ENCODE data around the gene GLRA2. TPM values are rescaled to one million over a fixed set of nuclear protein-coding genes. Genes with fewer than 3 reads are reported as not detected.

GLRA2 gene
- not detected for total RNA-seq
- long read RNA-seq, result 0 reads

GRCh38 chrX:14529290-14529989 is at the start of gene GLRA2:
TSS of gene GLRA2 (plus strand) at chrX:14529536. CDS start at chrX:14530058, 522 bp downstream.
- no peaks in the 10 kb centered on the region for H3K27me3 ChIP-seq
- no peaks in the 10 kb centered on the region for H3K9me3 ChIP-seq
- H3K36me3 ChIP-seq, result no peaks in the 10 kb centered on the region
- ATAC-seq, result no peak
- intact Hi-C loops (cut with DNase I), result no loop called here
- no peak for DNase-seq
- H3K27ac ChIP-seq, result no peak within 1 kb of the TSS
- H3K4me3 ChIP-seq, result no peak within 1 kb of the TSS
- H3K4me1 ChIP-seq, result no peaks in the 10 kb centered on the region
- no peak for TF ChIP-seq CTCF (IDR thresholded peaks at IDR 0.05)

GRCh38 chrX:14489437-14489836 is 39.9 kb upstream of the GLRA2 start:
- TF ChIP-seq CTCF (IDR thresholded peaks at IDR 0.05), result no peak
- intact Hi-C loops (cut with DNase I), result no loop called here

GRCh38 chrX:14491689-14492088 is 37.6 kb upstream of the GLRA2 start:
- intact Hi-C loops (cut with DNase I), result no loop called here
- ATAC-seq (no peak), DNase-seq (no peak)
- H3K4me1 ChIP-seq, result no peaks in the 10 kb centered on the region
- no peaks in the 10 kb centered on the region for H3K36me3 ChIP-seq
- H3K9me3 ChIP-seq, result no peaks in the 10 kb centered on the region
- TF ChIP-seq CTCF (IDR thresholded peaks at IDR 0.05), result no peak
- no peaks in the 10 kb centered on the region for H3K27me3 ChIP-seq
- H3K4me3 ChIP-seq, result no peak overlapping the region
- H3K27ac ChIP-seq, result no peak overlapping the region

More at GRCh38 chrX:14489437-14489836, 39.9 kb upstream of the GLRA2 start:
- no peaks in the 10 kb centered on the region for H3K9me3 ChIP-seq
- ATAC-seq (no peak), DNase-seq (no peak)
- no peak overlapping the region for H3K4me3 ChIP-seq
- H3K27me3 ChIP-seq, result no peaks in the 10 kb centered on the region
- H3K4me1 ChIP-seq, result no peaks in the 10 kb centered on the region
- H3K36me3 ChIP-seq, result no peaks in the 10 kb centered on the region
- H3K27ac ChIP-seq, result no peak overlapping the region

- DNase-seq, result no peak
- no peaks in the 10 kb centered on the region for H3K36me3 ChIP-seq
- peak overlapping the region; percentile 63 for H3K27ac ChIP-seq
- intact Hi-C loops (cut with DNase I), result no loop called here
- H3K27me3 ChIP-seq, result no peaks in the 10 kb centered on the region
- H3K4me1 ChIP-seq, result no peaks in the 10 kb centered on the region
- H3K9me3 ChIP-seq, result no peaks in the 10 kb centered on the region
- H3K4me3 ChIP-seq, result peak overlapping the region; percentile 36
- no peak for ATAC-seq
- TF ChIP-seq CTCF (IDR thresholded peaks at IDR 0.05), result no peak
These were observed 32.7 kb upstream of the GLRA2 start for GRCh38 chrX:14496674-14497073.

GRCh38 chrX:14497184-14497666 is 32.1 kb upstream of the GLRA2 start:
- H3K27me3 ChIP-seq, result no peaks in the 10 kb centered on the region
- peak overlapping the region; percentile 63 for H3K27ac ChIP-seq
- TF ChIP-seq CTCF (IDR thresholded peaks at IDR 0.05), result no peak
- intact Hi-C loops (cut with DNase I), result no loop called here
- no peaks in the 10 kb centered on the region for H3K4me1 ChIP-seq
- ATAC-seq (peak; percentile 57), DNase-seq (no peak)
- no peaks in the 10 kb centered on the region for H3K36me3 ChIP-seq
- H3K4me3 ChIP-seq, result peak overlapping the region; percentile 36
- H3K9me3 ChIP-seq, result no peaks in the 10 kb centered on the region
